Calu3 (cell line): ENCODE results near the gene DUS2. TPM values are rescaled to one million over a fixed set of nuclear protein-coding genes. Genes with fewer than 3 reads are reported as not detected.
"Not testable (repeated sequence)": the region's sequence is repeated elsewhere in the genome, so short reads cannot be mapped to it uniquely, and the experiment has no call there.

Source experiments
- BruUV-seq: library from RNA; stranded (reverse); fragments of 400-500 nt; replicated peaks from 2 replicates; lab custom pipeline; 2021; lab: Mats Ljungman, UMichigan
- CTCF ChIA-PET: fragments of 300-600 bp; sonication (Branson Sonifier 250); formaldehyde crosslinking; loops from one replicate; lab custom pipeline; 2022; ENCODE audit warnings: antibody characterized with exemption; lab: Charles Lee
- DNase-seq: peaks from one replicate; pipeline ENCODE4 v3.0.0; 2022
- H3K27ac Mint-ChIP-seq: one replicate; pipeline ENCODE4 v1.8.0; 2022; ENCODE audit warnings: mixed read lengths; ENCODE audit not compliant: unreplicated experiment
- H3K27me3 Mint-ChIP-seq: one replicate; pipeline ENCODE4 v1.8.0; 2022; ENCODE audit warnings: mixed read lengths; ENCODE audit not compliant: unreplicated experiment
- H3K36me3 Mint-ChIP-seq: one replicate; pipeline ENCODE4 v1.8.0; 2022; ENCODE audit warnings: mild to moderate bottlenecking, moderate library complexity, mixed read lengths; ENCODE audit not compliant: insufficient read depth, unreplicated experiment
- H3K4me1 Mint-ChIP-seq: one replicate; pipeline ENCODE4 v1.8.0; 2022; ENCODE audit warnings: mild to moderate bottlenecking, low read depth, mixed read lengths; ENCODE audit not compliant: unreplicated experiment
- H3K4me3 Mint-ChIP-seq: one replicate; pipeline ENCODE4 v1.8.0; 2022; ENCODE audit warnings: mild to moderate bottlenecking, low read depth, moderate library complexity, mixed read lengths; ENCODE audit not compliant: unreplicated experiment
- H3K9me3 Mint-ChIP-seq: one replicate; pipeline ENCODE4 v1.8.0; 2022; ENCODE audit warnings: low read depth, mixed read lengths; ENCODE audit not compliant: unreplicated experiment
- CTCF ChIP-seq: fragments of 200-600 bp; IDR thresholded peaks from one replicate; pipeline ENCODE4 v1.8.0; 2022; ENCODE audit warnings: antibody characterized with exemption; ENCODE audit not compliant: unreplicated experiment
- intact Hi-C: fragments of 100-400 bp; cut with micrococcal nuclease; formaldehyde crosslinking; loops from one replicate; pipeline ENCODE4 v1.10.0; 2022; ENCODE audit not compliant: unreplicated experiment
- total RNA-seq: library from RNA; stranded (reverse); gene quantifications from 2 replicates; pipeline ENCODE4 v1.2.3, GENCODE V29; 2022

DUS2 gene
- total RNA-seq, 1 experiment from 2014 or later: 33.5 TPM

GRCh38 chr16:68022278-68022727 is 781 bp upstream of the DUS2 start:
- intact Hi-C loops: no loop called here
- peaks cover 49% of the 10 kb centered on the region for H3K36me3 Mint-ChIP-seq
- no peak for DNase-seq
- no peaks in the 10 kb centered on the region for H3K27me3 Mint-ChIP-seq
- H3K4me3 Mint-ChIP-seq: peak overlapping the region; percentile 83
- peak overlapping the region; percentile 90 for H3K27ac Mint-ChIP-seq
- TF ChIP-seq CTCF: no peak
- no TSS peak for BruUV-seq
- CTCF ChIA-PET: interaction anchor here (1.1 to 1.2 kb wide), 2 partner anchors 16 to 20 kb away, joined by 3 read pairs; no protein-coding TSS in a partner anchor
- peaks cover 13% of the 10 kb centered on the region for H3K4me1 Mint-ChIP-seq
- no peaks in the 10 kb centered on the region for H3K9me3 Mint-ChIP-seq

- Mint-ChIP-seq H3K36me3 (peaks cover 19% of the 10 kb centered on the region), H3K4me1 (peaks cover 19% of the 10 kb centered on the region), H3K4me3 (no peak overlapping the region), H3K9me3 (no peaks in the 10 kb centered on the region), H3K27ac (no peak overlapping the region), H3K27me3 (no peaks in the 10 kb centered on the region)
- CTCF ChIA-PET: interaction anchor here (0.7 kb wide), 1 partner anchor 19 kb away, joined by 5 read pairs; no protein-coding TSS in a partner anchor
- no peak for DNase-seq
- no peak for TF ChIP-seq CTCF
- intact Hi-C loops: no loop called here
- no TSS peak for BruUV-seq
These were observed 5.9 kb downstream of the DUS2 start for GRCh38 chr16:68028996-68029395.

GRCh38 chr16:68030108-68030507 is 7.0 kb downstream of the DUS2 start:
- peaks cover 19% of the 10 kb centered on the region for H3K36me3 Mint-ChIP-seq
- CTCF ChIA-PET, intact Hi-C loops, H3K4me3 Mint-ChIP-seq, BruUV-seq, H3K9me3 Mint-ChIP-seq, H3K27me3 Mint-ChIP-seq, DNase-seq, H3K27ac Mint-ChIP-seq: not testable (repeated sequence)
- H3K4me1 Mint-ChIP-seq: peaks cover 17% of the 10 kb centered on the region

GRCh38 chr16:68031951-68032350 is 8.9 kb downstream of the DUS2 start:
- peaks cover 17% of the 10 kb centered on the region for H3K4me1 Mint-ChIP-seq
- peak; percentile 48 for DNase-seq
- peaks cover 9% of the 10 kb centered on the region for H3K36me3 Mint-ChIP-seq
- BruUV-seq: no TSS peak
- intact Hi-C loops: no loop called here
- H3K27ac Mint-ChIP-seq: peak overlapping the region; percentile 53
- no peak for TF ChIP-seq CTCF
- H3K4me3 Mint-ChIP-seq: no peak overlapping the region
- no peaks in the 10 kb centered on the region for H3K27me3 Mint-ChIP-seq
- H3K9me3 Mint-ChIP-seq: no peaks in the 10 kb centered on the region
- CTCF ChIA-PET: no interaction called here

- Mint-ChIP-seq H3K27me3 (no peaks in the 10 kb centered on the region), H3K9me3 (no peaks in the 10 kb centered on the region), H3K36me3 (peaks cover 11% of the 10 kb centered on the region), H3K27ac (no peak overlapping the region), H3K4me1 (peaks cover 17% of the 10 kb centered on the region), H3K4me3 (no peak overlapping the region)
- DNase-seq: no peak
- BruUV-seq: no TSS peak
- TF ChIP-seq CTCF: no peak
- intact Hi-C loops: no loop called here
- CTCF ChIA-PET: no interaction called here
These were observed 10.0 kb downstream of the DUS2 start for GRCh38 chr16:68033101-68033500.
